HUES64 (cell line): ENCODE measurements around the gene HIPK3.
"Not testable (repeated sequence)": the region's sequence is repeated elsewhere in the genome, so short reads cannot be mapped to it uniquely, and the experiment has no call there.

Experiments
- H3K27ac ChIP-seq: 2 replicates; pipeline ENCODE4 v1.7.0; 2013; ENCODE audit warnings: low read depth, low read length, inconsistent platforms
- H3K27me3 ChIP-seq: 2 replicates; pipeline ENCODE4 v1.6.1; 2013; ENCODE audit warnings: mild to moderate bottlenecking, low read length; ENCODE audit not compliant: insufficient read depth
- H3K36me3 ChIP-seq: 2 replicates; pipeline ENCODE4 v1.6.1; 2013; ENCODE audit warnings: mild to moderate bottlenecking, low read length; ENCODE audit not compliant: insufficient read depth
- H3K4me1 ChIP-seq: 2 replicates; pipeline ENCODE4 v1.6.1; 2013; ENCODE audit warnings: mild to moderate bottlenecking, low read length, moderate library complexity; ENCODE audit not compliant: insufficient read depth
- H3K4me3 ChIP-seq: 2 replicates; pipeline ENCODE4 v1.5.1; 2013; ENCODE audit warnings: mild to moderate bottlenecking, low read length, moderate library complexity
- H3K9ac ChIP-seq: 2 replicates; pipeline ENCODE4 v1.6.1; 2013; ENCODE audit warnings: mild to moderate bottlenecking, low read depth, low read length
- H3K9me3 ChIP-seq: 2 replicates; pipeline ENCODE4 v1.6.1; 2013; ENCODE audit warnings: low read depth, low read length; ENCODE audit not compliant: insufficient read depth
- WGBS: fragments of 150-250, 120-280 bp; methylation state at CpG from one replicate; pipeline ENCODE4 v1.1.7; 2013; ENCODE audit warnings: missing lambda C conversion rate; 5-methylcytosine and 5-hydroxymethylcytosine counted together

The HIPK3 gene

GRCh38 chr11:33261350-33261749 is 4.2 kb downstream of the HIPK3 start:
- not testable (repeated sequence) for H3K9ac ChIP-seq, H3K36me3 ChIP-seq, H3K9me3 ChIP-seq, H3K27me3 ChIP-seq, H3K27ac ChIP-seq, H3K4me3 ChIP-seq
- 100% methylated on average over 1 of the region's 1 CpG for WGBS
- H3K4me1 ChIP-seq = peaks cover 25% of the 10 kb centered on the region

DNA sequence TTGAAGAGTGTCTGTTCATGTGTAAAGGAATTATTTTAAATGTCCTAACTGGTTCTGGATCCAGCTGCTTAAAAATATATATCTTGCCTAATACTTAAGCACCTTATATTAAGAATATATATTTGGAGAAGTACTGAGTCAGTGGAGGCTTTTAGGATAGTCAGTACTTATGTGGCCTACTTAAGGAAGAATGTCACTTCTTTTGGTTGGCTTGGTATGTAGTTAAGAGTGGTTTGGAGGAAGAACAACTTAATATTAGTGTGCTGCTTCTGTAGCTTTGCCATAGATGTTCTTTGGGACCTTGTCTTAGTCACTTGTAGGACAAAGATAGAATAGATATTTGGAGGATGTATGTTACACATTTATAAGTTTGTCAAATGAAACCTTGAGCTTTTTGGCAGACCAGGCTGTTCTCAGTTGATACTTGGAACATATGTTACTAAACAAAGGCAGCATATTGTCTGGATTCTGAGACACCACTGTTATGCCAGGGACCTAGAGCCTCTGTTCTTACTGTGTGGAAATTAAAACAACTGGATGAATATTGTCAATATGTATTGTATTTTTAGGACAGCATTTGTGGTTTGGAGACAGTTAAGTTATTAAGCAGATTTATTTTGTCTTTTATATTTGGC is 4.9 kb downstream of the HIPK3 start:
- H3K36me3 ChIP-seq = no peaks in the 10 kb centered on the region
- no peak overlapping the region for H3K4me3 ChIP-seq
- peaks cover 20% of the 10 kb centered on the region for H3K4me1 ChIP-seq
- H3K27ac ChIP-seq = no peak overlapping the region
- no peaks in the 10 kb centered on the region for H3K9me3 ChIP-seq
- no peak overlapping the region for H3K9ac ChIP-seq
- H3K27me3 ChIP-seq = no peaks in the 10 kb centered on the region

GRCh38 chr11:33263549-33263948 is 6.4 kb downstream of the HIPK3 start:
- no peaks in the 10 kb centered on the region for H3K9me3 ChIP-seq
- 96% methylated on average over 2 of the region's 2 CpGs for WGBS

DNA sequence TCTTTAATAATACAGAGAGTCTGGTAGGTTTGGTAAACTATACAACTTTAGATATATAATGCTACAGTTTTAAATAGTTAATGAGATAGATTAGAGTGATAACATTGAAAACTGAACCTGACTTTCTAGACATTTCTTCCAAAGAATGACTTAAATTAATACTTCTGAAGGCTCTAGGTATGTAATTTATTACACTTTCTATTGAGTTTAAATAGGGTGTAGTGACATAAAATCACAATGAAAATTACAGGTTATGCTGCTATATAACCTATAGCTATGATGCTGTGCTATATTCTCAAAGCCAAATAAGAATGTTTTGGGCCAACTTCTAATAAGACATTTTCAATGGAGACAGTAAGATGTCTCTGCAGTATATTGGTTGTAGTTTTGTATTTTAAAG is 7.7 kb downstream of the HIPK3 start:
- H3K9ac ChIP-seq = no peak overlapping the region
- H3K36me3 ChIP-seq = no peaks in the 10 kb centered on the region
- no peaks in the 10 kb centered on the region for H3K27me3 ChIP-seq
- no peaks in the 10 kb centered on the region for H3K9me3 ChIP-seq
- peaks cover 10% of the 10 kb centered on the region for H3K4me1 ChIP-seq
- H3K27ac ChIP-seq = no peak overlapping the region
- no peak overlapping the region for H3K4me3 ChIP-seq

More at GRCh38 chr11:33263549-33263948, 6.4 kb downstream of the HIPK3 start:
- peaks cover 20% of the 10 kb centered on the region for H3K4me1 ChIP-seq
- no peak overlapping the region for H3K27ac ChIP-seq
- H3K36me3 ChIP-seq = no peaks in the 10 kb centered on the region
- H3K9ac ChIP-seq = no peak overlapping the region
- no peaks in the 10 kb centered on the region for H3K27me3 ChIP-seq
- H3K4me3 ChIP-seq = no peak overlapping the region

GRCh38 chr11:33266393-33267215 is 9.4 kb downstream of the HIPK3 start:
- peaks cover 7% of the 10 kb centered on the region for H3K4me1 ChIP-seq
- no peak overlapping the region for H3K4me3 ChIP-seq
- H3K9ac ChIP-seq = no peak overlapping the region
- no peaks in the 10 kb centered on the region for H3K27me3 ChIP-seq
- H3K9me3 ChIP-seq = no peaks in the 10 kb centered on the region
- no peak overlapping the region for H3K27ac ChIP-seq
- 91% methylated on average over 8 of the region's 8 CpGs for WGBS
- no peaks in the 10 kb centered on the region for H3K36me3 ChIP-seq

DNA sequence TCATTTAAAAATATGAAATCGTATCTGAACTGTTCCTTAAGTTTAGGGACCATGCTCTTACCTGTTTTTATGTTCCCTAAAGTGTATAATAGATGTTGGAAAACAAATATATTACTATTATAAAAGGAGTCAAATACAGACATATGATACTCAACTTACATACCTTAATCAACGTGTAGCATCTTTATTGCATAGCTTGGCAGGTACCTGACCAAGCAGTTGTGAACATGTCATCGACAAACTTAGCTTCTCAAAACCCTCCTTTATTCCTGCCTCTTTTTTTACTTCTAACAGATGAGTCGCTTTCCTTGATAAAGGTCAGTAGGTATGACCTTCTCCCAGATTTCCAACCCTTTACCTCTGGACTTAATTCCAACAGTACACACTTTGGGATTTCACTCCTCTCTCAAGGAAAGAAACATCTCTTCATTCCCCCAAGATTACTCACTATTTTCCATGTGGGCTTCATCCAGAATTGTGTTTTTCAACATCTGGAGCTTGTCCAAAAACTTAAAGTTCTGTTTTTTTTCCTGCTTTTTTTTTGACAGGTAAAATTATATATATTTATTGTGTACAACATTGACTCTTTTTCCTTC is 11.9 kb downstream of the HIPK3 start:
- H3K4me1 ChIP-seq = 0 out of 2 replicates have a peak, but pooled peaks cover 1% of the 10 kb centered on the region
- WGBS = 94% methylated on average over 3 of the region's 4 CpGs

DNA sequence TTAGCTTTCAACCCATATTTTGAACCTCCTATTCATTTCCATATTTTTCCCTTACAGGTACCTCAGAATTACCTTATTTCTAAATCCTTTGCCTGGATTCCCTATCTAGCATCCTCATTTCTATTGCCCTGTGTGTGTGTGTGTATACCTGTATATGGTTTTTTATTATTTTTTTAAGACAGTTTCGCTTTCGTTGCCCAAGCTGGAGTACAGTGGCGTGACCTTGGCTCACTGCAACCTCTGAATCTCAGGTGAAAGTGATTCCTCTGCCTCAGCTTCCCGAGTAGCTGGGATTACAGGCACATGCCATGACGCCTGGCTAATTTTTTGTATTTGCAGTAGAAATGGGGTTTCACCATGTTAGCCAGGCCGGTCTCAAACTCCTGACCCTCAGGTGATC is 12.6 kb downstream of the HIPK3 start:
- no peaks in the 10 kb centered on the region for H3K9me3 ChIP-seq
- H3K27ac ChIP-seq = no peak overlapping the region
- 92% methylated on average over 6 of the region's 6 CpGs for WGBS
- no peaks in the 10 kb centered on the region for H3K4me1 ChIP-seq
- H3K36me3 ChIP-seq = no peaks in the 10 kb centered on the region
- no peak overlapping the region for H3K9ac ChIP-seq
- H3K27me3 ChIP-seq = no peaks in the 10 kb centered on the region
- no peak overlapping the region for H3K4me3 ChIP-seq

More for the DNA sequence above, 11.9 kb downstream of the HIPK3 start:
- Histone ChIP-seq H3K27me3 (no peaks in the 10 kb centered on the region), H3K27ac (no peak overlapping the region), H3K9ac (no peak overlapping the region), H3K4me3 (no peak overlapping the region), H3K36me3 (no peaks in the 10 kb centered on the region), H3K9me3 (no peaks in the 10 kb centered on the region)

DNA sequence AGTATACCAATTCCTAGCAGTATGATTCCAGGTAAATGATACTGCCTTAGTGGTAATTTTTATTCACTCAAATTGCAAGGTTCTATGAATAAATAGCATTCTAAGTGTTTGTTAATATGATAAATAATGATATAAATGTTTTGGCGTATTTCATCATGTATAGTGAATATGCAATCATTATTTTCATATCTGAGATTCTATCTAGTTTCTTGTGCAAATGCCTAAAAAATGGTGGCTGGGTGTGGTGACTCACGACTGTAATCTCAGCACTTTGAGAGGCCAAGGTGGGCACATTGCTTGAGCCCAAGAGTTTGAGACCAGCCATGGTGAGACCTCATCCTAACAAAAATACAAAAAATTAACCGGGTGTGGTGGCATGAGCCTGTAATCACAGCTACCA is 13.9 kb downstream of the HIPK3 start:
- H3K27ac ChIP-seq = no peak overlapping the region
- H3K4me1 ChIP-seq = no peaks in the 10 kb centered on the region
- no peaks in the 10 kb centered on the region for H3K27me3 ChIP-seq
- 89% methylated on average over 3 of the region's 3 CpGs for WGBS
- no peaks in the 10 kb centered on the region for H3K36me3 ChIP-seq
- no peak overlapping the region for H3K9ac ChIP-seq
- H3K4me3 ChIP-seq = no peak overlapping the region
- no peaks in the 10 kb centered on the region for H3K9me3 ChIP-seq

DNA sequence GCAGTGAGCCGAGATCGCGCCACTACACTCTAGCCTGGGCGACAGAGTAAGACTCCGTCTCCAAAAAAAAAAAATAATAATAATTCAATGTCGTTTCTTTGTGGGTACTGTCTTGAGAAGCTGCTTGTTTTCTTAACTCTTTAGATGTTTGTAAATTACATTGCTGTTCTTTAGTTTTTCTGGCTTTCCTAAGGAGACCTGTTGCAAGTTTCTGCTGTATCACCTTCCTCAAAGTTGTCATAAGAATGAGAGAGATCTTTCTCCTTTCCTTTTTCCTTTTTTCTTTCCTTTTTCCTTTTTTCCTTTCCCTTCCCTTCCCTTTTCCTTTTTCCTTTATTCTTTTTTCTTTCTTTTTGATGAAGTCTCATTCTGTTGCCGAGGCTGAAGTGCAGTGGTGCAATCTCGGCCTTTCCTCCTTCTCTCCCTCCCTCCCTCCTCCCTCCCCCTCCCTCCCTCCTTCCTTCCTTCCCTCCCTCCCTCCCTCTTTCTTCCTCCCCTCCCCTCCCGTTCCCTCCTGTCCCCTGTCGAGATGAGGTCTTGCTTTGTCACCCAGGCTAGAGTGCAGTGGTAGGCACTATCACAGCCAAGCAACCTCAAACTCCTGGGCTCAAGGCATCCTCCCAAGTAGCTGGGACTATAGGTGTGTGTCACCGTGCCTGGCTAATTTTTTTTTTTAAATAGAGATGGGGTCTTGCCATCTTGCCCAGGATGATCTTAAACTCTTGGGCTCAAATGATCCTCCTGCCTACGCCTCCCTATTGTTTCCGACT is 15.3 kb downstream of the HIPK3 start:
- no peaks in the 10 kb centered on the region for H3K4me1 ChIP-seq
- H3K4me3 ChIP-seq = no peak overlapping the region
- no peak overlapping the region for H3K27ac ChIP-seq
- no peaks in the 10 kb centered on the region for H3K27me3 ChIP-seq
- H3K36me3 ChIP-seq = no peaks in the 10 kb centered on the region
- 94% methylated on average over 11 of the region's 13 CpGs for WGBS
- no peak overlapping the region for H3K9ac ChIP-seq
- no peaks in the 10 kb centered on the region for H3K9me3 ChIP-seq

- no peaks in the 10 kb centered on the region for H3K27me3 ChIP-seq
- H3K9ac ChIP-seq = no peak overlapping the region
- no peaks in the 10 kb centered on the region for H3K9me3 ChIP-seq
- H3K4me3 ChIP-seq = no peak overlapping the region
- no peaks in the 10 kb centered on the region for H3K36me3 ChIP-seq
- no peak overlapping the region for H3K27ac ChIP-seq
- H3K4me1 ChIP-seq = no peaks in the 10 kb centered on the region
Observed at GRCh38 chr11:33273656-33274055, 16.5 kb downstream of the HIPK3 start.

- Histone ChIP-seq H3K36me3 (no peaks in the 10 kb centered on the region), H3K27me3 (no peaks in the 10 kb centered on the region), H3K9me3 (no peaks in the 10 kb centered on the region), H3K4me3 (no peak overlapping the region), H3K4me1 (no peaks in the 10 kb centered on the region), H3K27ac (no peak overlapping the region), H3K9ac (no peak overlapping the region)
Observed at GRCh38 chr11:33280411-33280810, 23.2 kb downstream of the HIPK3 start.
